ENCODE results near the gene ELL2. TPM values are rescaled to one million over a fixed set of nuclear protein-coding genes. Genes with fewer than 3 reads are reported as not detected.

ELL2 gene
- total and polyA plus RNA-seq, 9 of the 15 experiments (the other 6 are each of a cell fraction or from before 2014, with no cell fraction given) = 4.3 to 18.3 (median 14.5) TPM

- TF ChIP-seq SUPT5H (IDR thresholded peaks at IDR 0.05) (0 out of 2 replicates have a peak, but pooled peaks have one; percentile 14), HLTF (IDR thresholded peaks at IDR 0.05) (peak; percentile 6; the same call in 1 of the 2 replicates), ZBTB11 (CRISPR knock-in tag; IDR thresholded peaks at IDR 0.05) (0 out of 6 replicates have a peak, but pooled peaks of 1 of the 3 experiments have one; percentile 26), OTX1 (CRISPR knock-in tag; IDR thresholded peaks at IDR 0.05) (peak; percentile 69; the same call in 1 of the 2 replicates), CHAMP1 (IDR thresholded peaks at IDR 0.05) (0 out of 2 replicates have a peak, but pooled peaks have one; percentile 20), ATF1 (CRISPR knock-in tag; IDR thresholded peaks at IDR 0.05) (no peak), ATF1 (tag; IDR thresholded peaks at IDR 0.05) (no peak), CTCFL (IDR thresholded peaks at IDR 0.05; ENCODE audit: borderline replicate concordance, insufficient read depth, low read depth, low read length, poor library complexity, severe bottlenecking) (no peak)
Observed at GRCh38 chr5:95962475-95962773, 773 bp upstream of the ELL2 start (continued).

Data from K562 (cell line).